Measurements from ENCODE around the gene PMIS2.

Gene PMIS2

DNA sequence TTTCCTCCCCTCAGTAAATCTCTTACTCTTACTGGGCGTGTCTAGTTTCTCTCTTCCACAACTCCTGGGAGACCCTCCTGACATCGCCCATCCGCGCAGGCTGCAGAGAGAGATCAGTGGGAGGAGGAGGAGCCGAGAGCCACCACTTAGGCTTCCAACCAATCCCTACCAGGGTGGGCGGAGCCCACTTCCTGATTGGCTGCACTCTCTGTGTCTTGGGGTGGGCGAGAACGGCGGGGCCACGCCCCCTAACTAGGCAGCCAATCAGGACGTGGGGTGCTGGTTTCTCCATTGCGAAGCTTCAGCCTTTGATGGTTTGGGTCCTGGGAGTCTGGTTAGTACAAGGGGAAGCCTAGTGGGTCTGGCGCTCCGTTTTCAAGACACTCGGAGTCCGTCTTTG, at the start of gene PMIS2:
TSS of gene PMIS2 (plus strand) at position 326 of the 400 bp plus-strand sequence. CDS start 87 bp downstream, outside the sequence.
- peak in 1 of 2 donors; percentile 33 for DNase-seq

DNA sequence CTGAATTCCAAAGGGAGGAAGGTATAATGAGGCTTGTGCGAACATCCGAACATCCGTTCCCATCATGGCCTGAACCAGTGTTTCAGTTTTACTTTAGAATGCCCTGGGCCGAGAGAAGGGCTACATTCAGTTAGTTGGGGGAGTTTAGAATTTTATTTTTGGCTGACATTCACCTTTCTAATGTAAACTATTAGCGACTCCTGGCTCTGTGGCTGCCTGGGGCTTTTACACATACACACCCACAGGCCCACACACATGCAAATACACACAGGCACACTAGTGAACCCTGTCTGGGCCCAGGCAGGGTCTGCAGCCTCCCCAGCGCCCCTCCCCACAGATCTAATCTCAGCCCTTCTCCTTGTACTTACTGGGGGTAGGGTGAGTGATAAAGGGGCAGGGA, 46.7 kb upstream of the PMIS2 start:
- DNase-seq, result no peak

DNA sequence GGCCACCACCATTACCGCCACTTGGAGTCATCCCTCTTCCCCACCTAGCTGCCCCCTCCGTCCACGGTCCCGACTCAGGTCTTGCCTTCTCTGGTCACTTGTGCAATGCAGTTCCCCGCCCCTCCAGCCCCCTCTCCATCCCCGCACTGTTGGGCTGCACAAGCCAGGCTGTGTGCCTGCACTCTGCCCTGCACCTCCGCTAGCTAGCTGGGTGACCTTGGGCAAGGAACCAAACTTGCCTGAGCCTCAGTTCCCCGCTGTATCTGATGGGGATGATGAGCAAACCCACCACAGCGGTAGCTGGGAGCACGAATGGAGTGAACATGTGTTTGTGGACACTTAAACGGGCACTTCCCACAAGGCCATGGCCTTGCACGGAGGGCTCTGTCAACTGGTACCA, 46.1 kb upstream of the PMIS2 start:
- no peak for DNase-seq

DNA sequence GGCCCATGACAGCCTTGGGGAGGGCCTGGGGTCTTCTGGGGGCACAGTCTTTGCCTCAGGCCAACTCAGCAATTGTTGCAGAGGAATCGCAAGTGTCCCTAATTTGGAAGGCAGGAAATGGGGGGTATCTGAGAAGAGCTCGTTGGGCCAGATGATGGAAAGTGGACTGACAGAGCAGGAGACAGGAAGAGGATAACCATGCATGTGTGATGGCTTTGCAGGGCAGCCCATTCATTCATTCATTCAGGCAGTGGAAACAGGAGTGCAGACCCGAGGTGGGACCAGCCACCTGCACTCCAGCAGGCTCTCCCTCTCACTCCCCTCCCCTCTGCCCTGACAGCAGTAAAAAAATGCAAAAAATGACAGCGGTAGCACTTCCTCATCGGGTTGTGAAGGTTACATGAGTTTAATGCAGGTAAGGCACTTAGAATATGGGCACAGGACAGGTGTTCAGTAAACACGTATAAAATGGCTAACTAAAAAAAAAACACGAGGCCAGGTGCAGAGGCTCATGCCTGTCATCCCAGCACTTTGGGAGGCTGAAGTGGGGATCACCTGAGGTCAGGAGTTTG, 45.5 kb upstream of the PMIS2 start:
- DNase-seq, result no peak

DNA sequence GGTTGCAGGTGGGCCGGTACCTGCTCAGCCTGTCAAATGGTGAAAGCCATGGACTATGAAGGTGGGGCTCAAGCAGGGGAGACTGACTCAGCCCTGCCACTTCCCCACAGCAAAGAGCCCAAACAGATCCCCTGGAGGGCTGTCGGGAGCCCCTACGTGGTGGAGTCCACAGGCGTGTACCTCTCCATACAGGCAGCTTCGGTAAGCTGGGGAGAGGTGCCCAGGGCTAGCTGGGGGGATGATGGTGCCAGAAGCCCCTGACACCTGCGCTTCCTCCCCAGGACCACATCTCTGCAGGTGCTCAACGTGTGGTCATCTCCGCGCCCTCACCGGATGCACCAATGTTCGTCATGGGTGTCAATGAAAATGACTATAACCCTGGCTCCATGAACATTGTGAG, 43.8 kb upstream of the PMIS2 start:
- DNase-seq, result no peak

DNA sequence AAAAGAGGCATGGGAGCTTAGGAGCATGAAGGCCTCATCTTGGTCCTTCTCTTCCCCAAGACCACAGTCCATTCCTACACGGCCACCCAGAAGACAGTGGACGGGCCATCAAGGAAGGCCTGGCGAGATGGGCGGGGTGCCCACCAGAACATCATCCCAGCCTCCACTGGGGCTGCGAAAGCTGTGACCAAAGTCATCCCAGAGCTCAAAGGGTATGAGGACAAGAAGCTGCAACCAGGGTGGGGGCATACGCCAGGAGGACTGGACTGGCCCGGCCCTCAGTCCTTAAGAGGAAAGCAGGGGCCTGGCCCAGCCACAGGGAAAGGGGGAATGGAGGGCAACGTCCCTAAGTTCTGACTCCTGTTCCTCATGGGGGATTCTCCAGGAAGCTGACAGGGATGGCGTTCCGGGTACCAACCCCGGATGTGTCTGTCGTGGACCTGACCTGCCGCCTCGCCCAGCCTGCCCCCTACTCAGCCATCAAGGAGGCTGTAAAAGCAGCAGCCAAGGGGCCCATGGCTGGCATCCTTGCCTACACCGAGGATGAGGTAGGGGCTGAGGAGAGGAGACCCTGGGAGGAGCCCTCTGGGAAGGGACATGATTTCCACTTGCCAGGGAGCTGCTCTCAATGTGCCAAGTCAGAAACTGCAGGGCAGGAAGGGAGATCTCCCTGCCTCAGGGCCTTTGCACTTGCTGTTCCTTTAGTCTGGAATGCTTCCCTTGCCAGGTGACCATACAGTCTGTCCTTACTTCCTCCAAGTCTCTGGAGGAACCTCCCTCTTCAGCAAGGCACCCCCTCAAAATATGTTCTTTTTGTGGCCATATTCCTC, 42.5 kb upstream of the PMIS2 start:
- DNase-seq, result no peak

DNA sequence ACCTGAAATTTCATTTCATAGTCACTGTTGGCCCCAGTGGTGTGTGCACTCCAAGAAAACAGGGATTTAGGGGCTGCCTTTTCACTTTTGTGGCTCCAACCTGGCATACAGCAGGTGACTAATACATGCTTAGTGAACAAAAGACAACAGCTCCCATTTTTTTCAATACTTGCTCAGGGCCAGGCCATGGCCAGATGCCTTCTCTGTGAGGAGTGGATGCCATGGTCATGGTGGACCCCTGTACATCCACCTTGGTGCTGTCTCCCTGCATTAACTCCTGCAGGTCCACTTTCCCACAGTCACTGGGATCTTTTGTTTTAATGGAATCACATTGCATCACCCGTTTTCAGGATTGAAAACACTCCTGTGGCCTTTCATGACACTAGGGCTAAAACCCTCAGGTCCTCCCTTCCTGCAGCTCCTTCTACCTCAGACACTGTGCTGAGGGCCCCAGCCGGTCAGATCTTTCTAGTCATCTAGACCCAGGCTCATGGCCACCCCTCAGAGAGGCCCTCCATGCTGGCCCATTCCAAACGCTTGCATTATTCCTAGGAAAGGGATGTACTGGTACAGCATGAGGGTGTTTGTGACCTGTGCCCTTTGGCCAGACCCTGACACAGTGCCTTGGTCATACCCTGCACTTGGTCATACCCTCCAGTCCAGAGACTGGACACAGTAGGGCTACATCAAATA, 41.7 kb upstream of the PMIS2 start:
- DNase-seq, result no peak

DNA sequence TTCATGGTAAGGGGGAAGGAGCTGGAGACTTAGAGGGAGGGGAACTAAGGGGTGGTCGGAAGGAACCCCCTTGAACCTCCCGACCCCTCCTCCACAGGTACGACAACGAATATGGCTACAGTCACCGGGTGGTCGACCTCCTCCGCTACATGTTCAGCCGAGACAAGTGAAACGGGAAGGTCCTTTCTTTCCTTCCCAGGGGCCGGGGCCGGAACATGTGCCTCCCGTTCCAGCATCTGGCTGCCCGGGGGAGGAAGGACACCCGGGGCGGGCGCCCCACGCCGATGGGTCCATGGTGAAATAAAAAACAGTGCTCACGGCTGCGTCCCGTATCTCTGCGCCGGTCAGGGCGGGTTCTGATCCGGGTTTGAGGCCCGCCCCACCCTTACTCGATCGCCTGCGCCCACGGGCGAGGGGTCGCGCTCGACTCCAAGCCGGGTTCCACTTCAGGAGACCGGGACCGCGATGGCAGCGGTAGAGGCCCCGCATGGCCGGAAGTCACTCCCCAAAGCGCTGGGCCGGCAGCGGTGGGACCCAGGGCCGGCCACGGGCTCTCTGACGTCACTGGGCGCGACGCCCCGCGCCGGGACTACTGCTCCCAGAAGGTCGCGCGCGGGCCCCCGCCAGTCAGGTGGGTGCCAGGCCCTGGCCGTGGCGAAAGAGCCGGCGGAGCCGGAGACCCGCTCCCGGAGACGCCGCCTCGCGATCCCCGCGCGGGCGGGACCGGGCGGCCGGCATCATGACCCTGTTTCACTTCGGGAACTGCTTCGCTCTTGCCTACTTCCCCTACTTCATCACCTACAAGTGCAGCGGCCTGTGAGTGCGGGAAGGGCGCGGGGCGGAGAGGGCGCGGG, 40.7 kb upstream of the PMIS2 start, which contains the start of gene TMEM147:
TSS of gene TMEM147 (plus strand) at position 626 of the 854 bp plus-strand sequence. CDS start at position 740, 114 bp downstream.
- peak; percentile 82 to 92 for DNase-seq

DNA sequence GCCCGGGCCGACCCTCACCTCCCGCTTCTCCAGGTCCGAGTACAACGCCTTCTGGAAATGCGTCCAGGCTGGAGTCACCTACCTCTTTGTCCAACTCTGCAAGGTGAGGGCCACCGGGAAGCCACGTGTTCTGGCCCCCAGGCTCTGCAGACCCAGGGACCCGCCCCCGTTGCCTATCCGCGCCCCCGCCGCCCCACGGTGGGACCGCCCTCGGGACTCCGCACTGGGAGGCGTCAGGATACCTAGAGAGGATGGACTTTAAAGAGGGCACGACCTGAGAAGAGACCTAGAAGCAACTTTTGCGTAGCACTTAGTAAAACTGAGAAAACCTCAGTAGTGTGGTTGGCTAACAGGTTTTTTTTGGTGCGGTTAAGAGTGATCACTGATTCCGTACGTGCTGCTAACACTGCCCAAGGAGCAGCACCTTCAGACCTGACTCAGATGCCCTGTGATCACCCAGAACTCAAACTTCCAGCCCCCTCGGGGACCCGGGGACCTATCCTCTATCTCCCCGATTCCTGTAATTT, 40.1 kb upstream of the PMIS2 start:
- peak; percentile 69 to 81 for DNase-seq

DNA sequence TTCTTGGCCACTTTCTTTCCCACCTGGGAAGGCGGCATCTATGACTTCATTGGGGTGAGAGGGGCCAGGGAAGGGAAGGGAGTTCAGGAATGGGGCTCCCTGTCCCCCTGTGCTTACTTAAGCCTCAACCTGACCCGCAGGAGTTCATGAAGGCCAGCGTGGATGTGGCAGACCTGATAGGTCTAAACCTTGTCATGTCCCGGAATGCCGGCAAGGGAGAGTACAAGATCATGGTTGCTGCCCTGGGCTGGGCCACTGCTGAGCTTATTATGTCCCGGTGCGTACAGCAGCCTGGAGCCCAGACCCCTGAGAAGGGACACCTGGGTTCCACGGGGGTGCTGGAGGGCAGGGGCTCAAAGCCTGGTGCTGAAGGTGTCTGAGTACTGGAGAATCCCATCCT, 39.4 kb upstream of the PMIS2 start:
- DNase-seq, result no peak

DNA sequence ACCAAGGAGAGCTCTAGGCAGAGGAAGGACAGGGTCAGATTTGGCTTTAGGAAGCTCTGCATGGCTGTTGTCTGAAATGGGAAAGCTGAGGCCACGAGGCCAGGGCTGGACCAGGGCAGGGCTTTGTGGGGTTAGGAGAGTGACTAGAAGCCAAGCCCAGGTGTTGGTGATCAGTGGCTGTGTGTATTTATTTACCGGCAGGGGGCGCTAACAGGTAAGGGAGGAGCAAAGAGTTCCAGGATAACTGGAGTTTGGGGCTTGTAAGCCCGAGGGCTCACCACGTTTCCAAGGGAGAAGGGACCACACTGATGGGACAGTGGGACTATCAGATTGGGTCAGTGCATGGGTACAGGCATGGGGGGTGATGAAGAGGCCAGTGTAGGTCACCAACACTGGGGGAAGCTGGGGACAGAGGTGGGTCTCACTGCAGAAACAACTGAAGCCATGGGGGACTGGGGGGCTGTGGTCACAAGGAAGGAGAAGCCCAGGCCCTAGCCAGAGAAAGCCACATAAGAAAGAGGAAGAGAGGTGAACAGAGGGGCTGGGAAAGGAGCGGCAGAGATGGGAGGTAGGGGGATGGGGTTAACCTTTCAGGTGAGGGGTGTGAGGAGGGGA, 36.7 kb upstream of the PMIS2 start:
- DNase-seq, result peak; percentile 51 to 60

DNA sequence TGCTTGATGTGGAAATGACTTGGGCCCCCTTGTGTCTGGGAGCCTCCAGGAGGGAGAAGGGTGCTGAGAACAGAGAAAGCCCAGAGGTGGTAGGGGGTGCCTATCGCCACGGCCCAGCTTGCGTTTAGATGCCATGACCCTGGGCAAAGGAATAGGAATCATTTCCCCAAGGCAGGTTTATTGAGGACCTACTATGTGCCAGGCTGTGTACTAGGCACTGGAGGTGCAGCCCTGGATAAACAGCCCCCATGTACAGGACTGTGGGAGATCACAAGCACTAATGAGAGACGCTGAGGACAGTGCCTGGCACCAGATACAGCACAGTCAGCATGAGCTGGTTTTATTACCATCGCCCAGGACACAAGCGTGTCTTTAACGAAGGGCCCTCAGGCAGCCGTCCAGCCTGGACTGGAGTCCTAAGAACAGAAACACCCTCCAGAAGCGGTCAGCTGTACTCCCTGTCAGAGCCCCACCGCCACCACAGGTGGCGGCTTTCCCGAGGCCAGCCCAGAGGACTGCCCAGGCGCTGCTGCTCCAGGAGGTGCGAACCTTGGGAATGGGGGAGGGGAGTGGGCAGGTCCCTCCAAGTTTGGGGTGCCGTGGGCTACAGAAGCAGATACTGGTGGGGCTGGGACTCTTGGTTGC, 36.0 kb upstream of the PMIS2 start:
- no peak for DNase-seq

DNA sequence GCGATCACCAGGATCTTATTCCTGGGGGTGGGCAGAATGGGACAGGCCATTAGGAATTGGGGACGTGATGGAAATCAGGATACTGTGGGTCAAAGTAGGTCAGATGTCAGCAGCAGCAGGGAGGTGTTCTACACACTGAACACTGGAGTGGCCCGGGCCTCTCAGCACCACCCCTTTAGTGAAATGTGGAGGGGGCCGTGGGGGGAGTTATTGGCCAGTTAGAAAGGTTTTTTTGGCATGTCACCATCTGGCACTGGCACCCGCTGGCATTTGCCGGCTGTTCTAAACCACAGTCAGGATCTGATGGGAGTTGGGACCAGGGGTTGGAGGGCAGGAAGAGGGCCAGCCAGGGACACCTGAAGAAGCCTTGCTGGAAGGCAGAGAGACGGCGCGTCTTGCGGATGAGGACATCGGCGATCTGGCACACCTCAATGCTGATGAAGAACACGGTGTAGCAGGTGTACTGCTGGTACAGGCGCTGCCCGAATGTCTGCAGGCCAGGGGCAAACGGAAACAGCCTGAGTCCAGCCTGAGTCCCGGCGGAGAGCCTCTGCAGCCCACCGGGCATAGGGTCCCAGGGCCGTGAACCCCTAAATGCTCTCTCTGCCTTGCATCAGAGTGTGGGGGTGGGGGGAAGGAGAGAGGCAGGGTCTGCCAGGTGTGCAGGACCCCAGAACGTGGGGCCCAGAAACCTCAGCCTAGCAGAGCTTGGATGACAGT, 34.7 kb upstream of the PMIS2 start:
- no peak for DNase-seq

DNA sequence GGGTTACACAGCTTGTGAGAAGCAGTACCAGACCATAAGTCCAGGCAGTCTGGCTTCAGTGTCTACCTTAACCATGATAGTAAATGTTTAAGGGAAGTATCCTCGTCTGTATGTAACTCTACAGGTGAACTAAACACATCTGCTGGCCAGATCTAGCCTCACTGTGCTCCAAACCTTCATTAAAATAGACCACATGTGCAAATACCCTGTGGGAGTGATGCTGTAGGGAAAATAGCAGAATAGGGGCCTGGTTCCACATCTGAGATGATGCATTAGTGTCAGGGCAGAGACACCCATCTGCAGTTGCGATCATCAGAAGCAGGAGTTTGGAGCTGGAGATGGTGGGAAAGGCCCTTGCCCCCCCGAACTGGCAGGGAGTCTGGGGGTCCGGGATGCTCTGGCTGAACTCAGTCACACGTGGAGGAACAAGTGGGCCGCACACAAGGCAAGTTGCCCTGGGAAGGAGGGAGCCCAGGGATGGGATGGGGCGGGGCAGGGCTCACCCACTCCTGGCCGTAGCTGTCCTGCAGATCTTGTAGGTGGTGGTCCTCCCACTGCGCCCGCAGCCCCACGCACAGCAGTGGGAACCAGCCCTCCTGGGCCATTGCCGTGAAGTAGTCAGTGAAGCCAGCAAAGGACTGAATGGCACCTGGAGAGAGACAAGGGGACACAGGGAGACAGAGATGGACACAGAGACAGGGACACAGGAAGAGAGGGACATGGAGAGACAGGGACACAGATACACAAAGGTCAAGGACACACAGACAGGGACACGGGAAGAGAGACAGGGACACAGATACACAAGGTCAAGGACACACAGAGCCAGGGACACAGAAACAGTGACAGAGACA, 33.2 kb upstream of the PMIS2 start:
- DNase-seq, result no peak

DNA sequence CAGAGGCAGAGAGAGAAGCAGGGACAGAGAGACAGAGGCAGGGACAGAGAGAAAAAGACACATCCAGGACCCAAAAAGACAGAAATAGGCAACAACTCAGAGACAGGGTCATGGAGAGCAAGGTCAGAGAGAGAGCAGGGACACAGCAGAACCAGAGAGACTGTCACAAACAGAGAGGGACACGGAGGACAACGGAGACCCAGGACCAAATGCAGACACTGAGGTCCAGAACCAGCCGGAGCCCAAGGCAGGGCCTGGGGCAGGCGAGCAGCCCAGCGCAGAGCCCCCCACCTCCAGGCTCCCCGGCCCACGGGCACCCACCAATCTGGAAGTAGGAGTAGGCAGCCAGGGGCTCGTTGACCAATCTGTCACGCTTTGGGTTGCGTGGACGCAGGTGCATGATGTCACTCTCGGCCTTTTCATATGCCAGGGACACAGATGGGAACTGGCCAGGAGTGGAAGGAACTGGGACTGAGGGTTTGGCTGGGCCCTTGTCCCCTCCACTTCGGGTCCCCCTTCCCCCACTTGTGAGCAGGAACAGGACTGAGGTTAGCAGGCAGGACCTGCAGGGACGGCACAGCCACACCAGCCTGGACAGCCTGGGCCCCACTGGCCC, 32.5 kb upstream of the PMIS2 start:
- DNase-seq, result no peak

DNA sequence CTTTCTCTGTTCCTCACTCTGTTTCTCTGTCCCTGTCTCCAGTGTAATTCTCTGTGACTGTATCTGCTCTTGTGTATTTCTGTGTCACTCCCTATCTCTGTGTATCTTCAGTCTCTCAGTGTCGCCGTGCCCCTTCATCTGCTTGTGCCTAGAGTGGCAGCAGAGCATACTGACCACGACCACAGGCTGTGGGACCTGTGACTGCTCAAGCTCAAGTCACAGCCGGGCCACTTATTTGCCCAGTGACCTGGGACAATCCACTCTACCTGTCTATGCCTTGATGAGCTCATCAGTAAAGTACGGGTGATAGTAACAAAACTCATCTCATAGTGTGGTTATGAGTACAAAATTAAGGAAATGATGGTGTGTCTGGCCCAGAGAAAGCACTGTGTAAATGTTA, 31.9 kb upstream of the PMIS2 start:
- DNase-seq, result no peak

DNA sequence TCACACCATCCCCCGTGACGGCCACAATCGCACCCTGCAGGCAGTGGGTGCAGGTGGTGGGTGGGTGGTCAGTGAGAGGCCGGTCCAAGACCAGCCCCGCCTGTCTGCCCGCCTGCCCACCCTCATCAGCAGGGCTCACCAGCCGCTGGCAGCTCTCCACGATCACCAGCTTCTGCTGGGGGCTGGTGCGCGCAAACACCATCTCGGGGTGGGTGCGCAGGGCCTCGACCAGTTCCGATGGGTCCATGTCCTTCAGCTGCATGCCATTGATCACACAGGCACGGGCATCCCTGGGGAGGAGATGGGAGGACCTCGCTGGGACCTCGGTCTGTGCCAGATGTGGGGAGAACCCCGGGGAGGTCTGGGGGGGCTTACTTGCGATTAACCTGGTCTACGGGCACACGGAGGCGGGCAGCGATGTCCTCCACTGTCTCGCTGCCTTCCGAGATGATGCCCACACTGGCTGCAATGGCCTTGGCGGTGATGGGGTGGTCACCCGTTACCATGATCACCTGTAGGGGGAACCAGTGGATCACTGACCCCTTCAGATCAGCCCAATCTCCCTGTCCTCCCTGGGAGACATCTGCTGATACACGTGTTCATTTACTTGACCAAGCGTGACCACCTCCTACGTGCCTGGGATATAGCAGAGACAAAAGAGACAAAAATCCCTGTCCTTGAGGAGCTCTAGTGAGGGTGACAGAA, 30.5 kb upstream of the PMIS2 start:
- no peak for DNase-seq

DNA sequence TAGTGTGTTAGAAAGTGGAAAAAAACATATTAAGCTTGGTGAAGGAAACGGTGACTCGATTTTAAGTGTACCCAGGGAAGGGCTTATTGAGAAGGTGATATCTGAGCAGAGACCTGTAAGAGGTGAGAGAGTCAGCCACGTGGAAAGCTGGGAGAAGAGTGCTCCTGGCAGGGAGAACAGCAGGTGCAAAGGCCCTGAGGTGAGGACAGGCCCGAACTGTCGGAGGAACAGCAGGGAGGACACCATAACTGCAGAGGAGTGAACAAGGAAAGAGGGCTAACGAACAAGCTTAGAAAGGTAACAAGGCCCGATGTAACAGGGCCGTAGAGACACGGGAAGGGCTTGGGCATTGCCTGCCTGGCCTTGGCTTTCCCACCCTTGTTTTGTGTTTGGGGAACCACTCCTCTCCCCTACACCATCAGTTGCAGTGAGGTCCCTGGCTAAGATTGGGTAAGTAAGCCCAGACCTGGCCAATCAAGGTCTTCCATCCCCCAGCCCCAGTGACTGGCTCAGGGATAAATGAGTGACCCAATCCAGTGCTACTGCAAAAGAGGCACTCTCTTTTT, 29.9 kb upstream of the PMIS2 start:
- no peak for DNase-seq

Measured in stimulated activated CD4-positive, alpha-beta T cell treated with anti-CD3 and anti-CD28 coated beads, Interleukin-2, amount 100 ng/mL, for 24 hours (primary cell).